Measurements from ENCODE around the gene DBH.

DBH gene

GRCh38 chr9:133701981-133702797 lies 66.0 kb downstream of the DBH start:
- DNase-seq (ENCODE audit: low read depth in 2 of 2): peak in 1 of 2 donors; percentile 27

- no peak for DNase-seq (ENCODE audit: low read depth in 2 of 2)
Measured at GRCh38 chr9:133702798-133703590, 66.8 kb downstream of the DBH start.

- DNase-seq (ENCODE audit: low read depth in 2 of 2): no peak
Measured at GRCh38 chr9:133703591-133704399, 67.6 kb downstream of the DBH start.

GRCh38 chr9:133704711-133705181 lies 68.6 kb downstream of the DBH start:
- no peak for DNase-seq (ENCODE audit: low read depth in 2 of 2)

- DNase-seq (ENCODE audit: low read depth in 2 of 2): no peak
Measured at GRCh38 chr9:133705576-133705975, 69.4 kb downstream of the DBH start.

- no peak for DNase-seq (ENCODE audit: low read depth in 2 of 2)
Measured at GRCh38 chr9:133706307-133707050, 70.3 kb downstream of the DBH start.

- DNase-seq (ENCODE audit: low read depth in 2 of 2): no peak
Measured at GRCh38 chr9:133707065-133707762, 71.1 kb downstream of the DBH start.

- no peak for DNase-seq (ENCODE audit: low read depth in 2 of 2)
Measured at GRCh38 chr9:133707763-133708245, 71.6 kb downstream of the DBH start.

GRCh38 chr9:133708246-133709014 lies 72.3 kb downstream of the DBH start:
- DNase-seq (ENCODE audit: low read depth in 2 of 2): no peak
